Measurements from ENCODE around the gene DNAJC27.

The DNAJC27 gene

GRCh38 chr2:24925815-24926214, 45.9 kb downstream of the DNAJC27 start:
- DNase-seq (ENCODE audit: low read depth) = no peak

GRCh38 chr2:24924732-24925131, 47.0 kb downstream of the DNAJC27 start:
- no peak for DNase-seq (ENCODE audit: low read depth)

- DNase-seq (ENCODE audit: low read depth) = no peak
Measured at GRCh38 chr2:24924266-24924665, 47.5 kb downstream of the DNAJC27 start.

GRCh38 chr2:24923106-24923505, 48.6 kb downstream of the DNAJC27 start:
- no peak for DNase-seq (ENCODE audit: low read depth)

- DNase-seq (ENCODE audit: low read depth) = no peak
Measured at GRCh38 chr2:24922556-24922955, 49.2 kb downstream of the DNAJC27 start.

- no peak for DNase-seq (ENCODE audit: low read depth)
Measured at GRCh38 chr2:24920809-24921441, 50.8 kb downstream of the DNAJC27 start.

- peak; percentile 43 for DNase-seq (ENCODE audit: low read depth)
Measured at GRCh38 chr2:24920098-24920808, 51.5 kb downstream of the DNAJC27 start, which contains the start of gene ADCY3. Gene ADCY3, minus strand, starts transcription at chr2:24920237. Its CDS starts 1,250 bp downstream, at chr2:24918987.

GRCh38 chr2:24919506-24920097, 52.2 kb downstream of the DNAJC27 start:
- no peak for DNase-seq (ENCODE audit: low read depth)

GRCh38 chr2:24919037-24919505, 52.7 kb downstream of the DNAJC27 start:
- no peak for DNase-seq (ENCODE audit: low read depth)

- no peak for DNase-seq (ENCODE audit: low read depth)
Measured at GRCh38 chr2:24918326-24919036, 53.3 kb downstream of the DNAJC27 start.

GRCh38 chr2:24917731-24918325, 53.9 kb downstream of the DNAJC27 start:
- no peak for DNase-seq (ENCODE audit: low read depth)

- no peak for DNase-seq (ENCODE audit: low read depth)
Measured at GRCh38 chr2:24917086-24917485, 54.7 kb downstream of the DNAJC27 start.

- DNase-seq (ENCODE audit: low read depth) = no peak
Measured at GRCh38 chr2:24915796-24916195, 56.0 kb downstream of the DNAJC27 start.

- DNase-seq (ENCODE audit: low read depth) = no peak
Measured at GRCh38 chr2:24915175-24915574, 56.6 kb downstream of the DNAJC27 start.

GRCh38 chr2:24914713-24915112, 57.0 kb downstream of the DNAJC27 start:
- DNase-seq (ENCODE audit: low read depth) = no peak

GRCh38 chr2:24913911-24914310, 57.8 kb downstream of the DNAJC27 start:
- no peak for DNase-seq (ENCODE audit: low read depth)

- no peak for DNase-seq (ENCODE audit: low read depth)
Measured at GRCh38 chr2:24912986-24913385, 58.8 kb downstream of the DNAJC27 start.

GRCh38 chr2:24912523-24912922, 59.2 kb downstream of the DNAJC27 start:
- DNase-seq (ENCODE audit: low read depth) = no peak

- no peak for DNase-seq (ENCODE audit: low read depth)
Measured at GRCh38 chr2:24910245-24910644, 61.5 kb downstream of the DNAJC27 start.

- DNase-seq (ENCODE audit: low read depth) = no peak
Measured at GRCh38 chr2:24909555-24910177, 62.1 kb downstream of the DNAJC27 start.

GRCh38 chr2:24908461-24908901, 63.3 kb downstream of the DNAJC27 start:
- DNase-seq (ENCODE audit: low read depth) = no peak

GRCh38 chr2:24907116-24907515, 64.6 kb downstream of the DNAJC27 start:
- no peak for DNase-seq (ENCODE audit: low read depth)
